HepG2 (cell line): ENCODE measurements around the gene CCDC142. TPM values are rescaled to one million over a fixed set of nuclear protein-coding genes. Genes with fewer than 3 reads are reported as not detected.

Experiments used
- GFI1 ChIP-seq: sonication (generic); formaldehyde crosslinking; IDR thresholded peaks from 2 replicates; pipeline ENCODE4 v1.5.0; 2020; ENCODE audit warnings: missing genetic modification reagents, mild to moderate bottlenecking, borderline replicate concordance
- GLI4 ChIP-seq: sonication (generic); formaldehyde crosslinking; IDR thresholded peaks from 2 replicates; pipeline ENCODE4 v1.5.1; 2020; ENCODE audit warnings: missing genetic modification reagents, mild to moderate bottlenecking, moderate library complexity, borderline replicate concordance
- HNRNPH1 ChIP-seq: fragments of 200-400 bp; formaldehyde crosslinking; optimal IDR thresholded peaks from 2 replicates; pipeline ENCODE3; 2017; ENCODE audit warnings: mild to moderate bottlenecking, low read depth, low read length
- HNRNPK ChIP-seq: fragments of 200-400 bp; formaldehyde crosslinking; IDR thresholded peaks from 2 replicates; pipeline ENCODE4 v1.6.1; 2018; ENCODE audit warnings: low read length, low read depth, moderate library complexity, mild to moderate bottlenecking; ENCODE audit not compliant: poor library complexity, severe bottlenecking
- KDM2A ChIP-seq: sonication (generic); formaldehyde crosslinking; IDR thresholded peaks from 2 replicates; pipeline ENCODE4 v1.4.0; 2020; ENCODE audit warnings: low read depth, missing genetic modification reagents, borderline replicate concordance
- MTA1 ChIP-seq: sonication (generic); formaldehyde crosslinking; IDR thresholded peaks from 2 replicates; pipeline ENCODE4 v1.4.0; 2020; ENCODE audit warnings: missing genetic modification reagents, mild to moderate bottlenecking, borderline replicate concordance
- MZF1 ChIP-seq: sonication (generic); formaldehyde crosslinking; IDR thresholded peaks from 2 replicates; pipeline ENCODE4 v1.8.1; 2023; ENCODE audit warnings: mild to moderate bottlenecking, missing genetic modification reagents, borderline replicate concordance
- PBX2 ChIP-seq: IDR thresholded peaks from 2 replicates; pipeline ENCODE4 v1.6.1; 2016; ENCODE audit warnings: control low read depth
- RARA ChIP-seq: IDR thresholded peaks from 2 replicates; pipeline ENCODE4 v1.6.1; 2016; ENCODE audit warnings: missing genetic modification reagents, missing compliant biosample characterization
- SP5 ChIP-seq: IDR thresholded peaks from 2 replicates; pipeline ENCODE4 v1.6.1; 2016; ENCODE audit warnings: low read depth, borderline replicate concordance
- THAP8 ChIP-seq: sonication (generic); formaldehyde crosslinking; IDR thresholded peaks from 2 replicates; pipeline ENCODE4 v1.5.1; 2020; ENCODE audit warnings: missing genetic modification reagents, mild to moderate bottlenecking, borderline replicate concordance
- USF2 ChIP-seq, 2 experiments: sonication (generic) in 1 of 2; formaldehyde crosslinking in 1 of 2; IDR thresholded peaks; 2 replicates each; pipeline versions ENCODE4 v1.5.1 to v1.6.1; 2011 to 2020; ENCODE audit warnings: borderline replicate concordance in 1 of 2, low read depth in 1 of 2, low read length in 1 of 2, mild to moderate bottlenecking in 1 of 2, missing genetic modification reagents in 1 of 2, moderate library complexity in 1 of 2
- ZNF160 ChIP-seq: sonication (generic); formaldehyde crosslinking; IDR thresholded peaks from 2 replicates; pipeline ENCODE4 v1.8.0; 2022; ENCODE audit warnings: mild to moderate bottlenecking, inconsistent platforms, missing genetic modification reagents
- ZNF350 ChIP-seq: sonication (generic); formaldehyde crosslinking; IDR thresholded peaks from 2 replicates; pipeline ENCODE4 v1.4.0; 2020; ENCODE audit warnings: mild to moderate bottlenecking, low read depth, missing genetic modification reagents, borderline replicate concordance
- ZNF577 ChIP-seq: sonication (generic); formaldehyde crosslinking; IDR thresholded peaks from 2 replicates; pipeline ENCODE4 v1.4.0; 2020; ENCODE audit warnings: mild to moderate bottlenecking, low read depth, missing genetic modification reagents, borderline replicate concordance
- polyA plus RNA-seq, 8 experiments: library from polyadenylated mRNA; depleted of rRNA in 3 of 8; stranded (reverse) in 7 of 8; unstranded in 1 of 8; fragments of >200 nt; fragmentation: Illumina TruSeq in 4 of 8; extraction: Trizol in 4 of 8; gene quantifications; 2 replicates each; pipeline versions ENCODE4 v1.2.1 to v1.2.3, GENCODE V29; 2011 to 2016; ENCODE audit warnings: low read depth in 4 of 8, missing spikeins in 1 of 8, mixed read lengths in 1 of 8; ENCODE audit not compliant: insufficient read depth in 1 of 8
- total RNA-seq, 5 experiments: library from RNA; depleted of rRNA; stranded (reverse); fragments of >200 nt; fragmentation: Illumina TruSeq; extraction: Trizol; gene quantifications; 2 replicates each; pipeline ENCODE4 v1.2.3, GENCODE V29; 2016; ENCODE audit warnings: low read depth in 1 of 5
- TF ChIP-seq, protein P1 (sequence below): sonication (generic); formaldehyde crosslinking; IDR thresholded peaks from 2 replicates; pipeline ENCODE4 v1.5.0; 2020; ENCODE audit warnings: mild to moderate bottlenecking, missing genetic modification reagents, moderate library complexity
- TF ChIP-seq, protein P2 (sequence below): IDR thresholded peaks from 2 replicates; pipeline ENCODE4 v1.6.1; 2016; ENCODE audit warnings: missing compliant biosample characterization, missing genetic modification reagents, borderline replicate concordance
- TF ChIP-seq, protein P3 (sequence below): IDR thresholded peaks from 2 replicates; pipeline ENCODE4 v1.6.1; 2016; ENCODE audit warnings: missing biosample characterization, missing genetic modification reagents, low read depth

The CCDC142 gene
- total and polyA plus RNA-seq, 2 of the 13 experiments (the other 11 are each of a cell fraction or from before 2014, with no cell fraction given), result 14.7 to 30.4 TPM

GRCh38 chr2:74424139-74424992 lies 58.4 kb downstream of the CCDC142 start (continued):
- TF ChIP-seq, protein P1, sequence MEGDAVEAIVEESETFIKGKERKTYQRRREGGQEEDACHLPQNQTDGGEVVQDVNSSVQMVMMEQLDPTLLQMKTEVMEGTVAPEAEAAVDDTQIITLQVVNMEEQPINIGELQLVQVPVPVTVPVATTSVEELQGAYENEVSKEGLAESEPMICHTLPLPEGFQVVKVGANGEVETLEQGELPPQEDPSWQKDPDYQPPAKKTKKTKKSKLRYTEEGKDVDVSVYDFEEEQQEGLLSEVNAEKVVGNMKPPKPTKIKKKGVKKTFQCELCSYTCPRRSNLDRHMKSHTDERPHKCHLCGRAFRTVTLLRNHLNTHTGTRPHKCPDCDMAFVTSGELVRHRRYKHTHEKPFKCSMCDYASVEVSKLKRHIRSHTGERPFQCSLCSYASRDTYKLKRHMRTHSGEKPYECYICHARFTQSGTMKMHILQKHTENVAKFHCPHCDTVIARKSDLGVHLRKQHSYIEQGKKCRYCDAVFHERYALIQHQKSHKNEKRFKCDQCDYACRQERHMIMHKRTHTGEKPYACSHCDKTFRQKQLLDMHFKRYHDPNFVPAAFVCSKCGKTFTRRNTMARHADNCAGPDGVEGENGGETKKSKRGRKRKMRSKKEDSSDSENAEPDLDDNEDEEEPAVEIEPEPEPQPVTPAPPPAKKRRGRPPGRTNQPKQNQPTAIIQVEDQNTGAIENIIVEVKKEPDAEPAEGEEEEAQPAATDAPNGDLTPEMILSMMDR (CRISPR knock-in tag), result no peak
- peak; percentile 18 for TF ChIP-seq HNRNPH1
- no peak for TF ChIP-seq MTA1 (CRISPR knock-in tag)
- TF ChIP-seq GFI1 (CRISPR knock-in tag), result no peak
- no peak for TF ChIP-seq HNRNPK
- TF ChIP-seq RARA (CRISPR knock-in tag), result no peak
- no peak for TF ChIP-seq SP5
- TF ChIP-seq THAP8 (CRISPR knock-in tag), result no peak
- TF ChIP-seq, protein P2, sequence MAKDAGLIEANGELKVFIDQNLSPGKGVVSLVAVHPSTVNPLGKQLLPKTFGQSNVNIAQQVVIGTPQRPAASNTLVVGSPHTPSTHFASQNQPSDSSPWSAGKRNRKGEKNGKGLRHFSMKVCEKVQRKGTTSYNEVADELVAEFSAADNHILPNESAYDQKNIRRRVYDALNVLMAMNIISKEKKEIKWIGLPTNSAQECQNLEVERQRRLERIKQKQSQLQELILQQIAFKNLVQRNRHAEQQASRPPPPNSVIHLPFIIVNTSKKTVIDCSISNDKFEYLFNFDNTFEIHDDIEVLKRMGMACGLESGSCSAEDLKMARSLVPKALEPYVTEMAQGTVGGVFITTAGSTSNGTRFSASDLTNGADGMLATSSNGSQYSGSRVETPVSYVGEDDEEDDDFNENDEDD (CRISPR knock-in tag), result no peak
- peak; percentile 92 for TF ChIP-seq KDM2A (CRISPR knock-in tag)
- no peak for TF ChIP-seq ZNF577 (CRISPR knock-in tag)
- TF ChIP-seq, protein P3, sequence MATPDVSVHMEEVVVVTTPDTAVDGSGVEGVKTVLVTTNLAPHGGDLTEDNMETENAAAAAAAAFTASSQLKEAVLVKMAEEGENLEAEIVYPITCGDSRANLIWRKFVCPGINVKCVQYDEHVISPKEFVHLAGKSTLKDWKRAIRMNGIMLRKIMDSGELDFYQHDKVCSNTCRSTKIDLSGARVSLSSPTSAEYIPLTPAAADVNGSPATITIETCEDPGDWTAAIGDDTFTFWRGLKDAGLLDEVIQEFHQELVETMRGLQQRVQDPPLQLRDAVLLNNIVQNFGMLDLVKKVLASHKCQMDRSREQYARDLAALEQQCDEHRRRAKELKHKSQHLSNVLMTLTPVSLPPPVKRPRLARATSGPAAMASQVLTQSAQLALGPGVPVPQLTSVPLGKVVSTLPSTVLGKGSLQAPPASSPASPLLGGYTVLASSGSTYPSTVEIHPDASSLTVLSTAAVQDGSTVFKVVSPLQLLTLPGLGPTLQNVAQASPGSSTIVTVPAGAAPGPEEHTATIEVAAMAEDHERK (CRISPR knock-in tag), result no peak
- TF ChIP-seq ZNF350, result 0 out of 2 replicates have a peak, but pooled peaks have one; percentile 57
- no peak for TF ChIP-seq ZNF160
- no peak for TF ChIP-seq USF2 (IDR thresholded peaks at IDR 0.05; ENCODE audit: low read depth, low read length)
- TF ChIP-seq USF2 (CRISPR knock-in tag; IDR thresholded peaks at IDR 0.05; ENCODE audit: borderline replicate concordance), result no peak
- TF ChIP-seq GLI4 (CRISPR knock-in tag), result no peak
- no peak for TF ChIP-seq MZF1 (CRISPR knock-in tag)
- no peak for TF ChIP-seq PBX2
